HG02973 (cell line): ENCODE measurements around the gene EHD3.
A peak's percentile ranks its signal among the peaks of the same experiment; 100 is the strongest.

Source experiments
- ATAC-seq: cut with Tn5 transposase; IDR thresholded peaks from one replicate; pipeline ENCODE4 v1.9.1; 2021; ENCODE audit warnings: moderate library complexity; ENCODE audit not compliant: unreplicated experiment

The EHD3 gene

GRCh38 chr2:31254237-31255203 lies 20.6 kb downstream of the EHD3 start:
- ATAC-seq: no peak

DNA sequence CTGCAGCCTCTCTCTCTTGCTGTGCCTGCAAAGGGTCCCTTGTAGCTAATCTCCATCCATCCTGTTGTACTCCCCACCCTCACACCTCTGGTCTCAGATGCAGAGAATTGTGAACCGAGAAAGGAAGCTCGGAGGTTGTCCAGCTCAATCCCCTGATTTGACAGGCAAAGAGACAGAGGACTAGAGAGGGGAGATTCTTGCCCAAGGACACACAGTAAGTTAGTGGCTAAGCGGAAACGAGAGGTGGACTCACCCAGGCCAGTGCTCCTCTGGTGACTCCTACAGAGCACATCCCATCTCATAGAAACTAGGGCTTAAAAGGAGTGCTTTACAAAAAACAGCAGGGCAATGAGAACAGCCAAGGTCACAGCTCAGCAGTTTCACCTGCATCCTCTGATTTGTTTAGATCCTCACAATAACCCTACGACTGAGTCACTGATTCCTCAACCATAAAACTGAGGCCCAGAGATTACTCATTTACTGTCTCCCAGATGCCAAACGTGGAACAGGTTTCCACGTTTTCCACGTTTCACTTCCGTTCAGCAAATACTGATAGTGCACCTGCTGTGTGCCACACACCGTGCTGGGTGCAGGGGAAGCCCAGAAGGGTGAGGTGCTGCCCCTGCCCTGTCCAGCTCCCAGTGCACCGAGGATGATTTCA lies 22.1 kb downstream of the EHD3 start:
- peak; percentile 60 for ATAC-seq

GRCh38 chr2:31256611-31257382 lies 22.8 kb downstream of the EHD3 start:
- peak; percentile 8 for ATAC-seq

DNA sequence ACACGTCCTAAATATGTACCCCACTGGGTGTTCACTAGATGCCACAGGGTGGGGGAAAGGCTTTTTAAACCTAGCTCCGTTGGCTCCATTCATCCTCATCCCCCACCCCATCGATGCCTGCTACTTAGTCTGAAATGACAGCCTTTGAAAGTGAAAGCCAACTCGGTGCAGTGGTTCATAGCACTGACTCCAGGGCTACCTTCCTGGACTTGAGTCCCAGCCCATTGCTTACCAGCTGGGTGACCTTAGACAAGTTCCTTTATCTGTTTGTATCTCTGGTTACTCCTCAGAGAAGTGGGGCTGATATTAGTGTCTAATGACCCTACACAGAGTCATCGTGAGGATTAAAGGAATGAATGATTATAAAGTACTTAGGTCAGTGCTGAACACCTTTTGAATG lies 24.4 kb downstream of the EHD3 start:
- ATAC-seq: peak; percentile 54

DNA sequence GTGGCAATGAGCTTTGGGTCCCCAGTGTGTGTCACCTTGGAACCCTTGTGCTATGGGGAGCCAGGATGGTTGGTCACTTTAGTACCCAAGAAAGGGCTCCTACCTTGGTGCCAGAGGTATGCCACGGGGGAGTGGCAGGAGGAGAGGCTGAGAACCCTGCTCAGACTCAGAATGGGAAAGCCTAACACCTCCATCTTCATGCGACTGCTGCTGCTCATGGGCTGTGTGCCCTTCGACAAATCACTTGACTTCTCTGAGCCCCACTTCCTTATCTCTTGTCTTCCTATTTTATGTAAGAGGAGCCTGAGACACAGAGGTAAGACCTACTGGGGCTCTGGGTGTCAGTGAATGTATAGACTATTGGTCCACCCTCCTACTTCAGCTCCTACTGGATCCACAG lies 25.1 kb downstream of the EHD3 start:
- ATAC-seq: no peak

- no peak for ATAC-seq
Measured at GRCh38 chr2:31260870-31261269, 26.9 kb downstream of the EHD3 start.

DNA sequence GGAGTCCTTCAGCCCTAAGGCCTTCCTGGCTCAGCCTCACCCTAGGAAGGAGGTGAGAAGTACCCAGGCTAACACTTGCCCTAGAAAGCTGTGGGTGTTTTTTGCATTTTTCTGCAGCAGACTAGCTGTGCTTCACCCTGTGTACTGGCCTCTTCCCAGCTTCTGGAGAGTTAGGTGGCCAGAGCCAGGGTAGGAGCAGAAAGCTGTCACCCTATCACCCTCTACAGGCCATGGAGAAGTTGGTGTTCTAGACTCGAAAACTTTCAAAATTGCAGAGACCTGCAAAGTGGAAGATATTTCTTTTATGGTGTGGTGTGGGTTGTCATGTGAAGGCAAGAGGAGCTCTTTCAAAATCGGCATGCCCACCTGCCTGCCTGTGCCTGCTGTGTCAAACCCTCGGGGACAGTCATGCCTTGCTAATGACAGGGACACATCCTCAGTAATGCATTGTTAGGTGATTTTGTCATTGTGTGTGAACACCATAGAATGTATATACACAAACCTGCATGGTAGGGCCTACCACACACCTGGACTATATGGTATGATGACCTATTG lies 29.8 kb downstream of the EHD3 start:
- no peak for ATAC-seq

DNA sequence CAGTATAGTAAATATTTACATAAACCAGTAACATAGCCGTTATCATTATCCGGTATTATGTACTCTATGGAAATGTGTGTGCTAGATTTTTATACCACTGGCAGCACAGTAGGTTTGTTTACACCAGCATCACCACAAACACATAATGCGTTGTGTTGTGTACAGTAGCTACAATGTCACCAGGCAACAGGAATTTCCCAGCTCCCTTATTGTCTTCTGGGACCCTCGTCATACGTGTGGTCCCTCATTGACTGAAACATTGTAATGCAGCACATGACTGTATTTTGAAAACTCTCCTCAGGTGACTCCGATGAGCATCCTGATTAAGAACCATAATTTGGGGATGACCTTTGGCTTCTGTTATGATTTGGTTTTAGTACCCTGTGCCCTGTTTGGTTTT lies 31.3 kb downstream of the EHD3 start:
- ATAC-seq: no peak

DNA sequence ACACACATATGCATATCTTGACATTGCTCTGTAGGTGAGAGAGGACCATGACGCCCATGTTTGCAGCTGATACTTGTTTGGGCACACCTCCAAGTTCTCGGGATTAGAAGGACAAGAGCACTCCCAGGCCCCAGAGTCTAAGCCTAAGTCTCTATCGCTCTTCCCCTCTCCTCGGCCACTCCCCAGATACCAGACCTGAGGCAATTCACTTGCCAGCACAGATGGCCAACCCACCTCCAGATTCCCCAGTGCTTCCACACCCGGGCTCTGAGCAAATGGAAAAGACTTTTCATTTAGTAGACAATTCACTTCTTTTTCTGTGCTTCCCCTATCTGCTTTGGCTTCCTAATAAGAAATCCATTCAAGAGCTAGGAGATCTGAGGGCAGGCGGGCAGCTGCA lies 32.9 kb downstream of the EHD3 start:
- ATAC-seq: no peak

DNA sequence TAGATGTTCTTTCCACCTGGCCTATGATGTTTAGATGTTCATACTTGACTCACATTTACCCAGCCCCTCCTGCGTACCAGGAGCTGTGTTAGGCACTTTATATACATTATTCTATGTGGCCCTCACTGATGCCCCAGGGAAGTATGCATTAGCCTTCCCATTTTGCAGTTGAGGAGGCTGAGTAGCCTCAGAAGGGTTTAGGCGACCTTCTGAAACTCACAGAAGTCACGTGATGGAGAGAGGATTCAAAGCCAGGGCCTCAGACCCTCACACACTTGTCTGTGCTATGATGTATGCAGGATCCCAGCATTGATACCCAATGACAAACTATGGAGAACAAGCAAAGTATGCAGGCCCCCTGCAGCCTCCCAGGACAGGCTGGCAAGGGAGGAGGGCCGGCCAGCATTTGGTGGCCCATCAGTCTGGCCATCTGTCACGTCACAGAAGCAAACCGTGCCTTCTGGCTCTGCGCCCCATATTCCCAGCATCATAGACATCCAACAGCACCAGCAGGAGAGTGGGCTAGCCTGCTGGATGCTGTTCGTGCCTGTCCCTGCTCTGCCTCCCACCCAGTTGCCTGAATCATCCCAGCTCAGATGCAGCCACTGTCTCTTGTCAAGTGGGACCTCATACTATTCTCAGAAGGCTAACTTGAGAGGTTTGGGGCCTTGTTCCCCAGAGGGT lies 33.6 kb downstream of the EHD3 start:
- no peak for ATAC-seq

GRCh38 chr2:31268344-31268743 lies 34.4 kb downstream of the EHD3 start:
- no peak for ATAC-seq

DNA sequence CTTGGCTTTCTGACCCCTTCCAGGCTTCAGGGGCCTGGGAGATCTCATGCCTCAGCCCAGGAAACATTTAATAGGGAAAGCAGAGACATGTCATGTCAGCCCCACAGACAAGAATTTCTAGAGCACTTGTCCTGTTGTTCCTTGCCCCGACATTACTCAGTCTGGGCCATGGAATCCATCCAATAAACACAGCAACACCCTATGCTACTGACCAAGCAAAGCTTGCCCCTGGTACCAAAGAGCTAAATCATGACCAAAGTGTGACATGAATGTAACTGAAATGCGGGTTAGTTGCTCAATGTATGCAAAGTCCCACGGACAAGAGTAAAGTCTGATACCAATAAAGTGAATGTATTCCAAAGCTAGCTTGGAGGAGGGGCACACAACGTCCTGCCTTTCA lies 35.1 kb downstream of the EHD3 start:
- ATAC-seq: no peak

DNA sequence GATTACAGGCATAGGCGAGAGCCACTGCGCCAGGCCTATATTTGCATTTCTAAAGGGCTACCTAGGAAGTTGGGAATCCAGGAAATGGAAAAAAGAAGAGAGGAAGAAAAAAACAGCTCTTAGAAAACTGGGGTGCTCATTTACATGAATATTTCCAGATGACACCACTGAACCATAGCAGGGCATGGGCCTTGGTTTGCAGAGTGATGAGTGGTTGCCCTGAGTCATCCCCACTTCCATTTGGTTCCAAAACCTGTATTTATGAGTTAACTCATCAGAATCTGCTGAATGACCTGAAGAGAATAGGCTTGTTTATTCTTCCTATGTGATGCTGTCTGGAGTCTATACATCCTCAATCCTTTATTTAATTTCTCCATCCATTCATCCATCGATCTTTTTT lies 36.2 kb downstream of the EHD3 start:
- no peak for ATAC-seq

- no peak for ATAC-seq
Measured at GRCh38 chr2:31270822-31271231, 36.9 kb downstream of the EHD3 start.

GRCh38 chr2:31271851-31272267 lies 37.9 kb downstream of the EHD3 start:
- no peak for ATAC-seq

DNA sequence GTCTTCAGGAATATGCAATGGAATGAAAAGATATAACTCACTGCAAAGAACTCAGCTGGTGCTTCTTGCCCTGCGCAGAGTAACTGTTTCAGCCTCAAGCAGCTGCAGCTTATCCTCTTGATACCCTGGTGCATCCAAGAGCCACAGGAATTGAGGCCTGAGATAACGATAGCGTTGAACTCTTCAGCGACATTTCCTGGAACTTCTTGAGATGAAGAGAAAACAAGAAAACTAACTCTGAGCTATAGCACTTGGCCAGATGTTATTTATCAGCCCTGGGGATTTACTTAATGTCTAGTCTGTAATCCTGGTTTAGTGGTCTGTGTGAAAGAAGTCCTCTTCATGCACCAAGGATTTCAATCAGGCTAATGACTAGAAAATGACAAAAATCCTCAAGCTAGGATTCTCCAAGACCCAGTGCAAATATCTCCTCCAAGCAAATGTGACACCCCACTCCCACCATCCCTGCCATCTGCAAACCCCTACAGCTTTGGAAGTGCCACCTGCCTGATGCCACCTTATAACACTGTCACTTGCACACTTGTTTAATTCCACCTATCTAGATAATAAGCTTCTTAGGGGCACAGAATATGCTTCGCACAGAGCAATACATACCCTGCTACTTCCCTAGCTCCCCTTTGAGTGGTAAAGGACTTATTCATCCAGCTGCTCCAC lies 40.6 kb downstream of the EHD3 start:
- ATAC-seq: no peak

GRCh38 chr2:31275976-31276375 lies 42.0 kb downstream of the EHD3 start:
- no peak for ATAC-seq

DNA sequence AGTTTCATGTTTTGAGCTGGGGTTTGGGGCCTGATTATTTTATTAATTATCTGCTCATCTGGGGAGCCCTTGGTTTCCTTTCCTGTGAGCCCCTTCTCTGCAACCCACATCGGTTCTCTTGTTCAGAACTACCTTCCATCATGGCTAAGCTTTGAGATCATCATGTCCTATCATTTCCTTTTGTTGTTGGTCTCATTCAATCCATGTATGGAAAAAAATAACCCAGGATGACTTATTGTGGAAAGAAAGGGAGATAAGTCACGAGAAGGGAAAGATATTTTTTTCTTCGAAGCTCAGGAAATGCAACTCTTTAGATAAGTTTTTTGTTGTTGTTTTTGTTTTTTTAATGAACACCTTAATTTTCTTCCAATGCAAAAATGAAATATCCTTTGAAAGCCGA lies 43.7 kb downstream of the EHD3 start:
- no peak for ATAC-seq

- no peak for ATAC-seq
Measured at GRCh38 chr2:31282634-31283033, 48.7 kb downstream of the EHD3 start.
